ENCODE data around the gene IFT74.

- TF ChIP-seq CTCF (IDR thresholded peaks at IDR 0.05) (no peak), POLR2A (IDR thresholded peaks at IDR 0.05) (no peak)
These were observed 97.9 kb downstream of the IFT74 start for GRCh38 chr9:27054125-27054524.
